Testis (tissue), 2 donors: ENCODE results near the gene ASTE1.

ENCODE experiments used
- POLR2A ChIP-seq: fragments of 450-650 bp; IDR thresholded peaks from one replicate; pipeline ENCODE4 v1.6.1; 2017; ENCODE audit warnings: antibody characterized with exemption, mild to moderate bottlenecking, moderate library complexity
- TF ChIP-seq, protein P1 (sequence below), 3 experiments: fragments of 450-650 bp in 2 of 3; fragments of 200-600 bp in 1 of 3; sonication (generic) in 1 of 3; IDR thresholded peaks; one replicate each; pipeline ENCODE4 v1.5.1; 2016 to 2019; ENCODE audit warnings: antibody characterized with exemption in 3 of 3, mild to moderate bottlenecking in 2 of 3, moderate library complexity in 1 of 3

- TF ChIP-seq, protein P1, sequence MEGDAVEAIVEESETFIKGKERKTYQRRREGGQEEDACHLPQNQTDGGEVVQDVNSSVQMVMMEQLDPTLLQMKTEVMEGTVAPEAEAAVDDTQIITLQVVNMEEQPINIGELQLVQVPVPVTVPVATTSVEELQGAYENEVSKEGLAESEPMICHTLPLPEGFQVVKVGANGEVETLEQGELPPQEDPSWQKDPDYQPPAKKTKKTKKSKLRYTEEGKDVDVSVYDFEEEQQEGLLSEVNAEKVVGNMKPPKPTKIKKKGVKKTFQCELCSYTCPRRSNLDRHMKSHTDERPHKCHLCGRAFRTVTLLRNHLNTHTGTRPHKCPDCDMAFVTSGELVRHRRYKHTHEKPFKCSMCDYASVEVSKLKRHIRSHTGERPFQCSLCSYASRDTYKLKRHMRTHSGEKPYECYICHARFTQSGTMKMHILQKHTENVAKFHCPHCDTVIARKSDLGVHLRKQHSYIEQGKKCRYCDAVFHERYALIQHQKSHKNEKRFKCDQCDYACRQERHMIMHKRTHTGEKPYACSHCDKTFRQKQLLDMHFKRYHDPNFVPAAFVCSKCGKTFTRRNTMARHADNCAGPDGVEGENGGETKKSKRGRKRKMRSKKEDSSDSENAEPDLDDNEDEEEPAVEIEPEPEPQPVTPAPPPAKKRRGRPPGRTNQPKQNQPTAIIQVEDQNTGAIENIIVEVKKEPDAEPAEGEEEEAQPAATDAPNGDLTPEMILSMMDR (IDR thresholded peaks at IDR 0.05): no peak
- no peak for TF ChIP-seq POLR2A
These were observed 46.2 kb upstream of the ASTE1 start for GRCh38 chr3:131072845-131073244.
